Measurements from ENCODE around the gene ZNF644.

Gene ZNF644

DNA sequence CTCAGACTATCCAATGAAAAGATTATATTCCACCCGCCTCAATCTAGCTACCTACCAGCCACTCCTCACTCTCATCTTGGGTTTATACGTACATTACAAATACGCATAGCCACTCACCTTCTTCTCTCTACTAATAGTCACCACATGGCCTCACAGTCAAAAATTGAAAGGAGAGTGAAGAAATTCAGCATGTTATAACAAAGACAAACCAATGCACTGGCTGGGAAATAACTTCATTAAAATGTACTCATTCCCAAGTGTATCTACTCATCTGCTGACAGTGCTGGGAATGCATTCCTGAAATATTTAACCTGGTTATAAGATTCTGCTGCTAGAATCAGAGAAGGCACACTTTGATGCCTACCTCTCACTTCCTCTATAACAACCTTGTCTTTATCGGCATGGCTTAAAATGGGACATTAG, 6.5 kb downstream of the ZNF644 start:
- TF ChIP-seq POLR2AphosphoS5 (IDR thresholded peaks at IDR 0.05; ENCODE audit: low read depth) (no peak), SPI1 (IDR thresholded peaks at IDR 0.05; ENCODE audit: borderline replicate concordance, low read depth) (peak; percentile 30; the same call in 1 of the 2 replicates), CTCF (IDR thresholded peaks at IDR 0.05; ENCODE audit: insufficient read depth, low read length) (no peak), GABPA (IDR thresholded peaks at IDR 0.05; ENCODE audit: low read depth) (no peak)
- TF ChIP-seq, protein P1, sequence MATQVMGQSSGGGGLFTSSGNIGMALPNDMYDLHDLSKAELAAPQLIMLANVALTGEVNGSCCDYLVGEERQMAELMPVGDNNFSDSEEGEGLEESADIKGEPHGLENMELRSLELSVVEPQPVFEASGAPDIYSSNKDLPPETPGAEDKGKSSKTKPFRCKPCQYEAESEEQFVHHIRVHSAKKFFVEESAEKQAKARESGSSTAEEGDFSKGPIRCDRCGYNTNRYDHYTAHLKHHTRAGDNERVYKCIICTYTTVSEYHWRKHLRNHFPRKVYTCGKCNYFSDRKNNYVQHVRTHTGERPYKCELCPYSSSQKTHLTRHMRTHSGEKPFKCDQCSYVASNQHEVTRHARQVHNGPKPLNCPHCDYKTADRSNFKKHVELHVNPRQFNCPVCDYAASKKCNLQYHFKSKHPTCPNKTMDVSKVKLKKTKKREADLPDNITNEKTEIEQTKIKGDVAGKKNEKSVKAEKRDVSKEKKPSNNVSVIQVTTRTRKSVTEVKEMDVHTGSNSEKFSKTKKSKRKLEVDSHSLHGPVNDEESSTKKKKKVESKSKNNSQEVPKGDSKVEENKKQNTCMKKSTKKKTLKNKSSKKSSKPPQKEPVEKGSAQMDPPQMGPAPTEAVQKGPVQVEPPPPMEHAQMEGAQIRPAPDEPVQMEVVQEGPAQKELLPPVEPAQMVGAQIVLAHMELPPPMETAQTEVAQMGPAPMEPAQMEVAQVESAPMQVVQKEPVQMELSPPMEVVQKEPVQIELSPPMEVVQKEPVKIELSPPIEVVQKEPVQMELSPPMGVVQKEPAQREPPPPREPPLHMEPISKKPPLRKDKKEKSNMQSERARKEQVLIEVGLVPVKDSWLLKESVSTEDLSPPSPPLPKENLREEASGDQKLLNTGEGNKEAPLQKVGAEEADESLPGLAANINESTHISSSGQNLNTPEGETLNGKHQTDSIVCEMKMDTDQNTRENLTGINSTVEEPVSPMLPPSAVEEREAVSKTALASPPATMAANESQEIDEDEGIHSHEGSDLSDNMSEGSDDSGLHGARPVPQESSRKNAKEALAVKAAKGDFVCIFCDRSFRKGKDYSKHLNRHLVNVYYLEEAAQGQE (IDR thresholded peaks at IDR 0.05; ENCODE audit: insufficient replicate concordance, low read depth), result no peak
- no peak for DNase-seq (ENCODE audit: low read depth in 1 of 2, low spot score in 1 of 2)
- H3K27me3 ChIP-seq (ENCODE audit: insufficient read depth, poor library complexity, severe bottlenecking), result no peaks in the 10 kb centered on the region
- H3K27ac ChIP-seq (replicated peaks), result no peak overlapping the region
- H3K4me3 ChIP-seq (replicated peaks; ENCODE audit: insufficient read depth, low read length), result no peak overlapping the region

DNA sequence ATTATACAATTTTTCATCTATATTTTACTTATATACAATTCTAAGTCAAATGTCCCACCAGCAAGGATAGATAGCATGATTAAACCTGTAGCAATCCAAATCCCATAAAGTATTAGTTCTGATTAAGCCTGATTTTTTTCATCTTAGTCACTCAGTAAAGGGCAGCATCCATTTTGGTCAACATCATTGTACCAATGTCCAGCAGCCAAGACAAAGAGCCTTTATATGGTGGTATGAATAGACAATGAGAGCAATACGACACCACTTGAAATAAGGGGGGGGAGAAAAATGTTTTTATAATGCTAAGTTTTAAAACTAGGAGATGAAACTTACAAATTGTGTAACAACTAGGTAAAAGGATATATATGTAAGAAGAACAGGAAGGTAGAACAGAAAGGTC, 7.4 kb downstream of the ZNF644 start:
- Histone ChIP-seq H3K4me3 (replicated peaks; ENCODE audit: insufficient read depth, low read length) (no peak overlapping the region), H3K27me3 (ENCODE audit: insufficient read depth, poor library complexity, severe bottlenecking) (no peaks in the 10 kb centered on the region), H3K27ac (replicated peaks) (no peak overlapping the region)
- DNase-seq (ENCODE audit: low read depth in 1 of 2, low spot score in 1 of 2), result no peak
- no peak for TF ChIP-seq SPI1 (IDR thresholded peaks at IDR 0.05; ENCODE audit: borderline replicate concordance, low read depth)
- TF ChIP-seq CTCF (IDR thresholded peaks at IDR 0.05; ENCODE audit: insufficient read depth, low read length), result no peak
- TF ChIP-seq GABPA (IDR thresholded peaks at IDR 0.05; ENCODE audit: low read depth), result no peak
- TF ChIP-seq, protein P1 (IDR thresholded peaks at IDR 0.05; ENCODE audit: insufficient replicate concordance, low read depth), result no peak
- TF ChIP-seq POLR2AphosphoS5 (IDR thresholded peaks at IDR 0.05; ENCODE audit: low read depth), result no peak

DNA sequence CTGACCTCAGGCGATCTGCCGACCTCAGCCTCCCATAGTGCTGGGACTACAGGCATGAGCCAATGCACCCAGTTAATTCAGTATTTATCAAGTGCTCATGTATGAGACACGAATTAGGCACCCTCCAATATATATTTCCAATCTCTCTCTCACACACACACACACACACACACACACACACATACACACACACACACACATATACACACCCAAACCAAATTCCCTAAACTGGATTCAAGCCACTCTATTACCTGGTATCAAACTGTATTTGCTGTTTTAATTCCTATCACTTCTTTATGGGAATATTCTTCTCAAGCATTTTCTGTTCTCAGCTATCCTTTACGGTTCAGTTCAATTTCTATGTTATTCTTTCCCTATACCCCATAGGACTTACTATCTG, 8.5 kb downstream of the ZNF644 start:
- no peaks in the 10 kb centered on the region for H3K27me3 ChIP-seq (ENCODE audit: insufficient read depth, poor library complexity, severe bottlenecking)
- TF ChIP-seq SPI1 (IDR thresholded peaks at IDR 0.05; ENCODE audit: borderline replicate concordance, low read depth) (no peak), GABPA (IDR thresholded peaks at IDR 0.05; ENCODE audit: low read depth) (no peak), CTCF (IDR thresholded peaks at IDR 0.05; ENCODE audit: insufficient read depth, low read length) (no peak), POLR2AphosphoS5 (IDR thresholded peaks at IDR 0.05; ENCODE audit: low read depth) (no peak)
- TF ChIP-seq, protein P1 (IDR thresholded peaks at IDR 0.05; ENCODE audit: insufficient replicate concordance, low read depth), result no peak
- DNase-seq (ENCODE audit: low read depth in 1 of 2, low spot score in 1 of 2), result no peak
- no peak overlapping the region for H3K4me3 ChIP-seq (replicated peaks; ENCODE audit: insufficient read depth, low read length)
- no peak overlapping the region for H3K27ac ChIP-seq (replicated peaks)

Data from HL-60 (cell line).